Measurements from ENCODE around the gene COL3A1.

COL3A1 gene

GRCh38 chr2:188978291-188979081 lies 4.3 kb downstream of the COL3A1 start:
- Histone ChIP-seq H3K4me1 (no peaks in the 10 kb centered on the region), H3K36me3 (ENCODE audit: control insufficient read depth, insufficient read depth, low read length) (no peaks in the 10 kb centered on the region), H3K4me3 (ENCODE audit: low read depth, low read length) (no peak overlapping the region), H3K9me3 (ENCODE audit: control insufficient read depth, low read length) (no peaks in the 10 kb centered on the region), H2AFZ (no peak overlapping the region), H3K9ac (no peak overlapping the region), H3K79me2 (no peaks in the 10 kb centered on the region), H3K27ac (no peak overlapping the region), H3K4me2 (ENCODE audit: low read length) (no peak overlapping the region), H3K27me3 (ENCODE audit: control insufficient read depth, insufficient read depth, low read length) (no peaks in the 10 kb centered on the region)
- TF ChIP-seq, protein P1, sequence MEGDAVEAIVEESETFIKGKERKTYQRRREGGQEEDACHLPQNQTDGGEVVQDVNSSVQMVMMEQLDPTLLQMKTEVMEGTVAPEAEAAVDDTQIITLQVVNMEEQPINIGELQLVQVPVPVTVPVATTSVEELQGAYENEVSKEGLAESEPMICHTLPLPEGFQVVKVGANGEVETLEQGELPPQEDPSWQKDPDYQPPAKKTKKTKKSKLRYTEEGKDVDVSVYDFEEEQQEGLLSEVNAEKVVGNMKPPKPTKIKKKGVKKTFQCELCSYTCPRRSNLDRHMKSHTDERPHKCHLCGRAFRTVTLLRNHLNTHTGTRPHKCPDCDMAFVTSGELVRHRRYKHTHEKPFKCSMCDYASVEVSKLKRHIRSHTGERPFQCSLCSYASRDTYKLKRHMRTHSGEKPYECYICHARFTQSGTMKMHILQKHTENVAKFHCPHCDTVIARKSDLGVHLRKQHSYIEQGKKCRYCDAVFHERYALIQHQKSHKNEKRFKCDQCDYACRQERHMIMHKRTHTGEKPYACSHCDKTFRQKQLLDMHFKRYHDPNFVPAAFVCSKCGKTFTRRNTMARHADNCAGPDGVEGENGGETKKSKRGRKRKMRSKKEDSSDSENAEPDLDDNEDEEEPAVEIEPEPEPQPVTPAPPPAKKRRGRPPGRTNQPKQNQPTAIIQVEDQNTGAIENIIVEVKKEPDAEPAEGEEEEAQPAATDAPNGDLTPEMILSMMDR (IDR thresholded peaks at IDR 0.05) = no peak

GRCh38 chr2:188979187-188980114 lies 5.3 kb downstream of the COL3A1 start:
- Histone ChIP-seq H3K9me3 (ENCODE audit: control insufficient read depth, low read length) (no peaks in the 10 kb centered on the region), H3K4me2 (ENCODE audit: low read length) (no peak overlapping the region), H2AFZ (no peak overlapping the region), H3K27ac (no peak overlapping the region), H3K9ac (no peak overlapping the region), H3K4me3 (ENCODE audit: low read depth, low read length) (no peak overlapping the region), H3K79me2 (no peaks in the 10 kb centered on the region), H3K4me1 (no peaks in the 10 kb centered on the region), H3K27me3 (ENCODE audit: control insufficient read depth, insufficient read depth, low read length) (no peaks in the 10 kb centered on the region), H3K36me3 (ENCODE audit: control insufficient read depth, insufficient read depth, low read length) (no peaks in the 10 kb centered on the region)
- TF ChIP-seq, protein P1 (IDR thresholded peaks at IDR 0.05) = no peak

DNA sequence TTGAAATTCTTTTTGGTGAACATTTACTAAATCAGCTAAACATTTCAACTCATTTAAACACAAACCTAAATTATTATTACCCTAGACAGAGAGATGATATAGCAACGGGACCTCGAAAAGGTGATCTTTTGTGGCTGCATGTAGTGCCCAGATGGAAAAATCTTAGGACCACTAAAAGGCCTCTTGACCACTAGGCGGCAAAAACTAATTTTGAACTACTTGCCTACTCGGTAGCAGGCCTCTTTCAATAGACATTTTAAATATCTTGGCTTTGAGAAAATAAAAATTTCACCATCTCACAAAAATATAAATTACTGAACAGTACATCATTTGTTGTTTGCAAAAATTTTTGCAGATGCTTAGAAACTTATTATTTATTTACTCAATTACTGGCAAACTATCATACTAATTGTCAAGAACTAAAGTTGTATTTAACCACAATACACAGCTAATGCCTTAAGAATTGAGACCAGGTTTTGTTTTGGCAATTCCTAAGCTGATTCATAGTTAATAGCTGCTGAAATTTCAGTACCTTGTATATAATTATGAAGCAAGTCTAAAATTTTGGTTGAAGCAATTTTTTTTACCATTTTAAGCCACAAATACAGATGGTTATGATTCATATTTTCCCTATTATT lies 9.4 kb downstream of the COL3A1 start:
- H3K4me1 ChIP-seq = no peaks in the 10 kb centered on the region
- no peak overlapping the region for H3K4me3 ChIP-seq (ENCODE audit: low read depth, low read length)
- H3K36me3 ChIP-seq (ENCODE audit: control insufficient read depth, insufficient read depth, low read length) = no peaks in the 10 kb centered on the region
- H3K4me2 ChIP-seq (ENCODE audit: low read length) = no peak overlapping the region
- H2AFZ ChIP-seq = no peak overlapping the region
- H3K27ac ChIP-seq = no peak overlapping the region
- H3K9ac ChIP-seq = no peak overlapping the region
- H3K27me3 ChIP-seq (ENCODE audit: control insufficient read depth, insufficient read depth, low read length) = no peaks in the 10 kb centered on the region
- H3K79me2 ChIP-seq = no peaks in the 10 kb centered on the region
- TF ChIP-seq, protein P1 (IDR thresholded peaks at IDR 0.05) = no peak
- H3K9me3 ChIP-seq (ENCODE audit: control insufficient read depth, low read length) = no peaks in the 10 kb centered on the region

DNA sequence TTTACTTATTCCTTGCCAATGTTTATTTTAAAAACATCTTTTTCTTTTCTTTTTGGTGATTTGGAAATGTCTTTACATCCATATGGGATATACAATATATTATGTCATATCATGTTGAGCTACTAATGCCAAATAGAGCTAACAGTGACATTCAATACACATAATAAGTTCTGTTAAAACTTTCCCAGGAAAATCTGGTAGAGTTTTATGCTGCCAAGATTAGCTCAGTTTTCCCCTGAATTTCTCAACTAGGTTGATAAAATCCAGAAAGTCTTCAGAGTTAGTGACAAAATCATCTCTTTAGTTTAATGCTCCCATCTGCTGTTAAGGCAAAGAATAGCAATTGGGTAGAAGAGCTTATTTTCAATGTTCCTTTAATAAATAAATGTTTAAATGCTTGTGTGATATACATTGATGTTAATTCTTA lies 9.9 kb downstream of the COL3A1 start:
- H3K4me3 ChIP-seq (ENCODE audit: low read depth, low read length) = no peak overlapping the region
- H3K9me3 ChIP-seq (ENCODE audit: control insufficient read depth, low read length) = no peaks in the 10 kb centered on the region
- TF ChIP-seq, protein P1 (IDR thresholded peaks at IDR 0.05) = no peak
- H3K27me3 ChIP-seq (ENCODE audit: control insufficient read depth, insufficient read depth, low read length) = no peaks in the 10 kb centered on the region
- H3K27ac ChIP-seq = no peak overlapping the region
- H3K4me2 ChIP-seq (ENCODE audit: low read length) = no peak overlapping the region
- no peaks in the 10 kb centered on the region for H3K79me2 ChIP-seq
- H3K36me3 ChIP-seq (ENCODE audit: control insufficient read depth, insufficient read depth, low read length) = no peaks in the 10 kb centered on the region
- no peak overlapping the region for H2AFZ ChIP-seq
- H3K9ac ChIP-seq = no peak overlapping the region
- H3K4me1 ChIP-seq = no peaks in the 10 kb centered on the region

All from parathyroid adenoma (tissue), 2 donors.